ENCODE data around the gene CYP26C1.

DNA sequence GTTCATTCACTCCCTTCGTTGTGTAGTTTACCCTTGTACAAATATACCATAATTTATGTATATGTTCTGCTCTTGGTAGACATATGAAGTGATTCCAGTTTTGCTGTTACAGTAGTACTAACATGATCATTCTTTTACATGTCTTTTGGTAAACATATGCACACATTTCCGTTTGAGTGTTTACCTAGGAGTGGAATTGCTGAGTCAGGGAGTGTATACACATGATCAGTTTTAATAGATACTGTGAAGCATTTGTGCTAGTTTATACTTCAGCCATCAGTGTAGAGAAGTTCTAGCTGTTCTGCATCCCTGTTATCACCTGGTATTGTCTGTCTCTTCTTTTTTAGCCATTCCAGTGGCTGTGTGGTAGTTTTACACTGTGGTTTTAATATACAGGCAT lies 34.5 kb upstream of the CYP26C1 start:
- no peak for TF ChIP-seq POLR2A (IDR thresholded peaks at IDR 0.05; ENCODE audit: low read depth)
- TF ChIP-seq, protein P1, sequence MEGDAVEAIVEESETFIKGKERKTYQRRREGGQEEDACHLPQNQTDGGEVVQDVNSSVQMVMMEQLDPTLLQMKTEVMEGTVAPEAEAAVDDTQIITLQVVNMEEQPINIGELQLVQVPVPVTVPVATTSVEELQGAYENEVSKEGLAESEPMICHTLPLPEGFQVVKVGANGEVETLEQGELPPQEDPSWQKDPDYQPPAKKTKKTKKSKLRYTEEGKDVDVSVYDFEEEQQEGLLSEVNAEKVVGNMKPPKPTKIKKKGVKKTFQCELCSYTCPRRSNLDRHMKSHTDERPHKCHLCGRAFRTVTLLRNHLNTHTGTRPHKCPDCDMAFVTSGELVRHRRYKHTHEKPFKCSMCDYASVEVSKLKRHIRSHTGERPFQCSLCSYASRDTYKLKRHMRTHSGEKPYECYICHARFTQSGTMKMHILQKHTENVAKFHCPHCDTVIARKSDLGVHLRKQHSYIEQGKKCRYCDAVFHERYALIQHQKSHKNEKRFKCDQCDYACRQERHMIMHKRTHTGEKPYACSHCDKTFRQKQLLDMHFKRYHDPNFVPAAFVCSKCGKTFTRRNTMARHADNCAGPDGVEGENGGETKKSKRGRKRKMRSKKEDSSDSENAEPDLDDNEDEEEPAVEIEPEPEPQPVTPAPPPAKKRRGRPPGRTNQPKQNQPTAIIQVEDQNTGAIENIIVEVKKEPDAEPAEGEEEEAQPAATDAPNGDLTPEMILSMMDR (IDR thresholded peaks at IDR 0.05), result no peak
